Thyroid gland (tissue), 4 donors: Measurements from ENCODE around the gene ITPRIPL2. TPM values are rescaled to one million over a fixed set of nuclear protein-coding genes. Genes with fewer than 3 reads are reported as not detected.

Experiments
- DNase-seq, 2 donors: peaks; one replicate each; pipeline ENCODE4 v3.0.0-alpha.2; 2019
- H3K27ac ChIP-seq, 3 donors: fragments of 200-600 bp; sonication (generic); 1 replicate in 2 of 3; 2 replicates in 1 of 3; pipeline ENCODE4 v1.5.1; 2016 to 2019; ENCODE audit warnings: mild to moderate bottlenecking in 1 of 3, moderate library complexity in 1 of 3
- H3K27me3 ChIP-seq: fragments of 200-600 bp; sonication (generic); one replicate; pipeline ENCODE4 v1.5.1; 2019
- H3K36me3 ChIP-seq, 2 donors: fragments of 200-600 bp; sonication (generic); one replicate each; pipeline ENCODE4 v1.5.1; 2016 to 2019
- H3K4me1 ChIP-seq, 2 donors: fragments of 200-600 bp; sonication (generic); one replicate each; pipeline ENCODE4 v1.5.1; 2017 to 2019
- H3K4me3 ChIP-seq, 3 donors: fragments of 200-600 bp; sonication (generic); replicated peaks in 1 of 3; 1 replicate in 2 of 3; 2 replicates in 1 of 3; pipeline ENCODE4 v1.5.1; 2016; ENCODE audit warnings: mild to moderate bottlenecking in 1 of 3
- H3K9me3 ChIP-seq: fragments of 200-600 bp; sonication (generic); one replicate; pipeline ENCODE4 v1.5.1; 2017
- POLR2A ChIP-seq, 2 donors: fragments of 450-650 bp; IDR thresholded peaks; one replicate each; pipeline ENCODE4 v1.6.1; 2017; ENCODE audit warnings: antibody characterized with exemption in 2 of 2, mild to moderate bottlenecking in 2 of 2, moderate library complexity in 1 of 2
- WGBS, 2 donors: methylation state at CpG; one replicate each; pipeline ENCODE4 v1.1.5; 2017; 5-methylcytosine and 5-hydroxymethylcytosine counted together
- intact Hi-C: fragments of 100-400 bp; cut with DNase I; formaldehyde crosslinking; loops from one replicate; pipeline ENCODE4 v1.15.1; 2023
- total RNA-seq, 4 donors: library from RNA; depleted of rRNA; stranded (reverse); fragments of >200 nt; gene quantifications; one replicate each; pipeline ENCODE4 v1.2.3, GENCODE V29; 2016
- TF ChIP-seq, protein P1 (sequence below), 6 experiments: fragments of 200-600 bp in 3 of 6; fragments of 450-650 bp in 3 of 6; sonication (generic) in 3 of 6; IDR thresholded peaks; one replicate each; pipeline ENCODE4 v1.5.1; 2016 to 2019; ENCODE audit warnings: antibody characterized with exemption in 6 of 6, mild to moderate bottlenecking in 2 of 6, inconsistent platforms in 1 of 6, moderate library complexity in 1 of 6

The ITPRIPL2 gene
- total RNA-seq, 4 donors from 2014 or later, result 34.2 to 47.0 (median 39.7) TPM

DNA sequence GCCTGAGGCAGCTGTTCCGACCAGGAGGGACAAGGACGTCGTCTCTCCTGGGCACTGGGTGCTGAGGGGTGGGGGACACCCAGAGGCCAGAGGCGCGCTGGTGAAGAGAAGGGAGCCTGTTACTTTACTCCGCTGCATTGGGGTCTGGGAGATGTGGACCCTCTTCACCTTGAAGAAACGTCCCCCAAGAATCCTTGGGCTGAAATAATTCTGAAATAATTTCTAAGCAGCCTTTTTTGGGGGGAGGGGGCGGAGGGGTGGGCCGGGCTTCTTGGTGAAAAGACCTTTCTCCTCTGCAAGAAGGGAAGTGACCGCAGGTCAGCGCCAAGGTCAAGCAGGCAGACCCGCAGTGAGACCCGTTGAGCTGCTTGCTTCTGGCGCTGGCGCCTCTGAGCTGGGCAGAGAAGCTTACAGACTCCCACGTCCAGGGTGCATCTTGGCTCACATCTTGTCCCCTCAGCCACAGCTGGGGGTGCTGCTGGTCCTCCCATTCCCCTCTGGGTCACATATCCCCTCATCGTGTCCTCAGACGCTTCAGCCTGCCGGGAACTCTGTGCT, 55.4 kb downstream of the ITPRIPL2 start:
- H3K36me3 ChIP-seq, result no peaks in the 10 kb centered on the region
- peak overlapping the region in 1 of 3 donors; percentile 76 for H3K4me3 ChIP-seq
- H3K9me3 ChIP-seq, result no peaks in the 10 kb centered on the region
- 34 to 36% methylated on average over 14 to 17 of the region's 19 CpGs for WGBS, 2 donors
- H3K4me1 ChIP-seq, result peaks cover 9 to 10% of the 10 kb centered on the region in 2 donors
- peak overlapping the region in 1 of 3 donors; percentile 77 for H3K27ac ChIP-seq
- intact Hi-C loops, result loop anchor here (5.0 to 10.0 kb wide), 2 partner anchors 82 to 336 kb away; no protein-coding TSS in a partner anchor
- peak in 1 of 2 donors; percentile 11 for TF ChIP-seq POLR2A (IDR thresholded peaks at IDR 0.05)
- TF ChIP-seq, protein P1, sequence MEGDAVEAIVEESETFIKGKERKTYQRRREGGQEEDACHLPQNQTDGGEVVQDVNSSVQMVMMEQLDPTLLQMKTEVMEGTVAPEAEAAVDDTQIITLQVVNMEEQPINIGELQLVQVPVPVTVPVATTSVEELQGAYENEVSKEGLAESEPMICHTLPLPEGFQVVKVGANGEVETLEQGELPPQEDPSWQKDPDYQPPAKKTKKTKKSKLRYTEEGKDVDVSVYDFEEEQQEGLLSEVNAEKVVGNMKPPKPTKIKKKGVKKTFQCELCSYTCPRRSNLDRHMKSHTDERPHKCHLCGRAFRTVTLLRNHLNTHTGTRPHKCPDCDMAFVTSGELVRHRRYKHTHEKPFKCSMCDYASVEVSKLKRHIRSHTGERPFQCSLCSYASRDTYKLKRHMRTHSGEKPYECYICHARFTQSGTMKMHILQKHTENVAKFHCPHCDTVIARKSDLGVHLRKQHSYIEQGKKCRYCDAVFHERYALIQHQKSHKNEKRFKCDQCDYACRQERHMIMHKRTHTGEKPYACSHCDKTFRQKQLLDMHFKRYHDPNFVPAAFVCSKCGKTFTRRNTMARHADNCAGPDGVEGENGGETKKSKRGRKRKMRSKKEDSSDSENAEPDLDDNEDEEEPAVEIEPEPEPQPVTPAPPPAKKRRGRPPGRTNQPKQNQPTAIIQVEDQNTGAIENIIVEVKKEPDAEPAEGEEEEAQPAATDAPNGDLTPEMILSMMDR (IDR thresholded peaks at IDR 0.05), result no peak
- peak in 1 of 2 donors; percentile 2 for DNase-seq
- no peaks in the 10 kb centered on the region for H3K27me3 ChIP-seq

DNA sequence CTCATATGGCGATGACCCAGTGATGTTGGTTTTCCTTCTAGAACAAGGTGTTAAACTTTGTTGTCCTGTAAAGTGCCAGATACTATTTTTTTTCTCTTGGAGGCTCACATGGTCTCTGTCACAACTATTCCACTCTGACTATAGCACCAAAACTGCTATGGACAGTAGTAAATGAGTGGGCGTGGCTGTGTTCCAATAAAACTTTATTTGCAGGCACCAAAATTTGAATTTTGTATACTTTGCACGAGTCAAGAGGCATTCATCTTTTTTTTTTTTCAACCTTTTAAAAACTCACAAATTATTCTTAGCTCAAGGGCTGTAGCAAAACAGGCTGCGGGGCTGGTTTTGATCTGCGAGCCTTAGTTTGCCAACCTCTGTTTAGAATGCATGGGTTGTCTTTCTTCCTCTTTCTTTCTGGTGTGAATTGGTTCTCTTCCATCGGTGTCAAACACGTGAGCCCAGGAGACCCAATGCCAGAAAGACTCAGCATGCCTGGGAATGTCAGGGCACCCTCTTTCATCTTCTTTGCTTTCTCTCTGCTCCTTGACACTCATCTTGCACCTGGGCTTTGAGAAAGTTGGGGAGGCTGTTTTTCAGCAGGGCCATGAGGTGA, 56.4 kb downstream of the ITPRIPL2 start:
- Histone ChIP-seq H3K27ac (no peak overlapping the region), H3K9me3 (no peaks in the 10 kb centered on the region), H3K36me3 (peaks cover 0 to 3% of the 10 kb centered on the region in 2 donors), H3K4me3 (no peak overlapping the region), H3K4me1 (peaks cover 9 to 10% of the 10 kb centered on the region in 2 donors), H3K27me3 (no peaks in the 10 kb centered on the region)
- intact Hi-C loops, result no loop called here
- DNase-seq, result no peak
- WGBS, 2 donors, result 80 to 87% methylated on average over 7 of the region's 7 CpGs
- TF ChIP-seq POLR2A (IDR thresholded peaks at IDR 0.05), result no peak
- TF ChIP-seq, protein P1 (IDR thresholded peaks at IDR 0.05), result no peak

Other genes starting within 250 kb of the ITPRIPL2 start
- gene SMG1, start 187.6 kb upstream of the ITPRIPL2 start, total RNA-seq, result 100 to 1,000 TPM; 106 to 156 (median 125) TPM
- under 1 TPM in 3 of 4 donors, not detected in 1; 0.11 to 0.94 (median 0.50) TPM for gene TMC7, start 130.0 kb upstream of the ITPRIPL2 start, total RNA-seq
- 10 to 100 TPM; 26.4 to 41.9 (median 38.4) TPM for gene COQ7, start 46.4 kb upstream of the ITPRIPL2 start, total RNA-seq
- 10 to 100 TPM in 1 of 4 donors, 1 to 10 TPM in 3; 2.8 to 17.2 (median 8.6) TPM for gene SYT17, start 54.3 kb downstream of the ITPRIPL2 start, total RNA-seq
- not detected for gene CLEC19A, start 171.8 kb downstream of the ITPRIPL2 start, total RNA-seq